G401 (cell line): ENCODE results near the gene OR52M1. TPM values are rescaled to one million over a fixed set of nuclear protein-coding genes. Genes with fewer than 3 reads are reported as not detected.
"Not testable (repeated sequence)": the region's sequence is repeated elsewhere in the genome, so short reads cannot be mapped to it uniquely, and the experiment has no call there.

Source experiments
- DNase-seq: peaks from one replicate; pipeline ENCODE4 v3.0.0-alpha.2; 2015; ENCODE audit warnings: low spot score
- in situ Hi-C: cut with HindIII; loops from 2 replicates; pipeline ENCODE4 v1.10.0; 2016; ENCODE audit warnings: low sequenced_read_pairs, mixed read lengths
- total RNA-seq: library from RNA; depleted of rRNA; stranded (reverse); fragments of >200 nt; shearing (Covaris generic); gene quantifications from 2 replicates; pipeline ENCODE4 v1.2.3, GENCODE V29; 2014; rRNA removed

The OR52M1 gene
- total RNA-seq, result not detected in 2 replicates

- in situ Hi-C loops, result no loop called here
- DNase-seq, result no peak
Measured at GRCh38 chr11:4544891-4545290, at the start of gene OR52M1. Gene OR52M1 (plus strand): TSS chr11:4545191. CDS start chr11:4545191, 0 bp downstream.

- DNase-seq, result no peak
- in situ Hi-C loops, result no loop called here
Measured at GRCh38 chr11:4495487-4495886, 49.5 kb upstream of the OR52M1 start.

- in situ Hi-C loops, result no loop called here
- no peak for DNase-seq
Measured at GRCh38 chr11:4495986-4496385, 49.0 kb upstream of the OR52M1 start.

DNA sequence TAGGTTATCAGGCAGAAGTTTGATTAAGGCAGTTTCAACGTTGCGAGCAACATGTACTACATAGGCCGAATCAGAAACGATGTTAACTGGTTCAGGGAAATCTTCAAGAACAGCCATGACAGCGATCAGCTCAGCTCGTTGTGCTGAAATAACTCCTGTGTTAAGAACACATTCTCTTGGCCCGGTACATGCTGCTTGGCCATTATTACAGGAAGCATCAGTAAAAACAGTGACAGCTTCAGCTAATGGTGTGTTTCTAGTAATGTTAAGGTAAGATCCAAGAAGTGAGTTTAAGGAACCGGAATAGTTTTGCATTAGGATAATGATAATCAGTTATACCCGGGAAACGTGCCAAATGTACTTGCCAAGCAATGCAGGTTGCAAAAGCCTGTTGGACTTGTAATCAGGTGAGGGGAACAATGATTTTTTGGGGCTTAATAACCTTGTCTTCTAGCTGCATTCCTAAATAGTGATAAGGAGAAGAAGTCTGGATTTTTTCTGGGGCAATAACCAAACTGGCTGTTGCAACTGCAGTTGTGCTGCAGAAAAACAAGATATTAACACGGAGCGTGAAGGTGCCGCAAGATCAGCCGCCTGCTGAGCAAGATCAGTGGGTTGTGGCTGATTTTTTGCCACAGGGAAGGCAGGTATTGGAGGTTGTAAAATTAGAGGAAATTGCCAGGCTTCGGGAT, 48.3 kb upstream of the OR52M1 start:
- in situ Hi-C loops, result no loop called here
- DNase-seq, result peak; percentile 1

DNA sequence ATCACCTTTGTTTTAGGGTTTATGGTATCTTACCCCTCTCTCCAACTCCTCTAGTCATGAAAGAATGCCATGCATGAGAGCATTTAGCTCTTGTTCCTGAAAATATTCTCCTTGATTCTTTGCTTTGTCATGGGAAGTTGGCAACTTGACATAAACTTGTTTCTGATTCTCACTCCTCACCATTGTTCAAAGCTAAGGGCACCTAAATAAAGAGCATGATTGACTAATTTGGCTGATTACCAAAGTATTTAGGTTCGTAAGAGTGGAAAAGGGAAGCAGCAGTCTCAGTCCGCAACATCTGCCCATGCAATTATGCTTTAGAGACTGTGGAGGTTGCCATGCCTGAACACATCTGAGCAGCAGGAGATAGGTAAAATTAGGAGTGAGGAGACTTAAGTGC, 36.1 kb upstream of the OR52M1 start:
- DNase-seq, result no peak
- in situ Hi-C loops, result loop anchor here (5.0 kb wide), 1 partner anchor 47 kb away; no protein-coding TSS in a partner anchor

- no peak for DNase-seq
- in situ Hi-C loops, result no loop called here
Measured at GRCh38 chr11:4511282-4512245, 33.4 kb upstream of the OR52M1 start.

- no peak for DNase-seq
- in situ Hi-C loops, result no loop called here
Measured at GRCh38 chr11:4514196-4514595, 30.8 kb upstream of the OR52M1 start.

- in situ Hi-C loops, result no loop called here
Measured at GRCh38 chr11:4522339-4522738, 22.7 kb upstream of the OR52M1 start.

DNA sequence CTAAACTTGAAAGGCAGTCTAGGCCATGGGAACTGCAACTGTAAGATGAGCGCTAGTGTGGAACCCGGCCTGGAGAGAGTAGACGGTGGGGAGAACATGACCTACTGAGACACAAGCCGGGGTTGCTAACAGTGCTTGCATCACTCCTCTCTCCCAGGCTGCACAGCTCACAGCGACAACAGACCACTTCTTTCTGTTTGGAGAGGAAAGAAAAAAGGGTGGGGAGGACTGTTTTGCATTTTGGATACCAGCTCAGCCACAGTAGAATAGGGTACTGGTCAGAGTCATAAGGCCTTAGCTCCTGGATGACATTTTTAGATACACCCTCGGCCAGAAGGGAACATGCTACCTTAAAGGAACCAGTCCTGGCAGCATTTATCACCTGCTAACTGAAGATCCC, 22.2 kb upstream of the OR52M1 start:
- no peak for DNase-seq
- in situ Hi-C loops, result no loop called here

More at GRCh38 chr11:4522339-4522738, 22.7 kb upstream of the OR52M1 start:
- no peak for DNase-seq

DNA sequence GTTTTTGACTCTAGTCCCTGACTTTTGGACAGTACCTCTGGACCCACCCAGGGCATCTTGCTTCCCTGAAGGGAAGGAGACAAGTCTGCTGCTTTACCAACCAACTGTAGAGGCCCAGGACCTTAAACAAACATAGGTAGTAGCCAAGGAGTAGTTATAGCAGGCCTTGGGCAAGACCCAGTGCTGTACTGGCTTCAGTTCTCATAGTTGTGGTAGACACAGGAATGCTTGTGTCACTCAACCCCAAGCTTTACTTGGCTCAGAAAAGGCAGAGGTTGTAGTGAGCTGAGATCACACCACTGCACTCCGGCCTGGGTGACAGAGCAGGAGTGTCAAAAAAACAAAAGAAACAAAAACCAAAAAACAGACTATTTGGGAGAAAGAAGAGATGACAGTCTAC, 21.3 kb upstream of the OR52M1 start:
- in situ Hi-C loops, result no loop called here
- no peak for DNase-seq

GRCh38 chr11:4527926-4528325, 17.1 kb upstream of the OR52M1 start:
- no peak for DNase-seq
- in situ Hi-C loops, result no loop called here

GRCh38 chr11:4531686-4532085, 13.3 kb upstream of the OR52M1 start:
- in situ Hi-C loops, DNase-seq: not testable (repeated sequence)

GRCh38 chr11:4539603-4540219, 5.3 kb upstream of the OR52M1 start:
- peak; percentile 20 for DNase-seq
- in situ Hi-C loops, result no loop called here

DNA sequence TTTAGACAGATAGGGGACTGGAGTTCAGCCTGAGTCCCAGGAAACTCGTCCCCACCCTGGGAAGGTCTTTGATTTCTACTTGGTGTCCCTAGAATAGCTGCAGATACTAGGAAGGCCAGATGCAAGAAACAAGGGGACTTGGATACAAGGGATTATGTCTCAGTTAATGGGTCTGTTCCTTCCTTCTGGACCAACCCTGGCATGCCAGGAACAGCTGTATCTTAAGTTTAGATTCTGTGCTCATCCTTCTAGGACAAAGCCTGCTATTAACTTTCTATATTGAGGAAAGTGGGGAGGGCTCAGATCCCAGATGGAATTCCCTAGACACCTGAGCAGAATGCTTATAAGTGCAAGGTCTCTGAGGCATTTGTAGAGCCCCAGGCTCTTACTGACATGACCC, 3.9 kb upstream of the OR52M1 start:
- in situ Hi-C loops, result no loop called here
- DNase-seq, result no peak

DNA sequence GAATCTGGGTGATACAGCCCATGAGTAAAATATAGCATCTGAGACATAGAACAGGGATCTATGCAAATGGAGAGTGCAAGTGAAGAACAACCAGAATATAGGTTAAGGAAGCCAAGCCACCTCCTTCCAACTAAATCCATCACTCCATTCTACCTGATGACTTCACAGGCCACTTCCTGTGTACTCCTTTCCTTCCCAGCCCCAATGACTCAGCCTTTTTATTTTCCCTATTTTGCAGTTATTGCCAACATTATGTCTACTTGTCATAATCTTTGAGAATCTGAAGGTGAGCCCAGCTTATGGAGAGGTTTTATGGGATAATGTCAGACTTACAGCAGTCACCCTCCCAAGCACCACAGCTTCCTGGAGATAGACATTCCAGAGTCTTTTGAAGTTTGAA, 1.4 kb upstream of the OR52M1 start:
- in situ Hi-C loops, result no loop called here
- DNase-seq, result no peak

DNA sequence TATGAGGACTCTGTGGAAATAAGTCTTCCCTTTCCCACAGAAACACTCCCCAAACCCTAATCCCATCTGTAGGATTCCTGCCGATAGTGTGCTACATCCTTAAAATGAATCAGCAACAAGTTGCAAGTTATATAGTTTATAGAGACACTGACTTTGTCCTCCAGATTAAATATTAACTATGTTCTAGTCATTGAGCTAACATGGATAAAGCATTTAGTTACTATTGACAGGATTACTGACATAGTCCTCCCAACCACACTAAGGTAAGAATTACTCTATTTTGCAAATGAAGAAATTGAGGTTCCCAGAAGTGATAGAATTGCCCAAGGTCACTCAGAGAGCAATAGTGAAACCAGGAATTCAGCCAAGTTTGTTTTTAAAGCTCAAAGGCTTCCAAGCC, 1.9 kb downstream of the OR52M1 start:
- DNase-seq, result no peak
- in situ Hi-C loops, result no loop called here

GRCh38 chr11:4547416-4547815, 2.4 kb downstream of the OR52M1 start:
- DNase-seq, result no peak
- in situ Hi-C loops, result no loop called here

GRCh38 chr11:4551346-4551979, 6.5 kb downstream of the OR52M1 start:
- in situ Hi-C loops, result no loop called here
- DNase-seq, result no peak
